Coronary artery (tissue), 2 donors: ENCODE measurements around the gene PYGB.
A peak's percentile ranks its signal among the peaks of the same experiment; 100 is the strongest.
"Not testable (repeated sequence)": the region's sequence is repeated elsewhere in the genome, so short reads cannot be mapped to it uniquely, and the experiment has no call there.

Source experiments
- DNase-seq: peaks from one replicate; pipeline ENCODE4 v3.0.0-alpha.2; 2017; ENCODE audit warnings: low spot score
- H3K27ac ChIP-seq, 2 donors: fragments of 200-600 bp; sonication (generic); one replicate each; pipeline ENCODE4 v1.5.1; 2016 to 2019
- H3K4me3 ChIP-seq: fragments of 200-600 bp; sonication (generic); 2 replicates; pipeline ENCODE4 v1.5.1; 2016; ENCODE audit warnings: mild to moderate bottlenecking, moderate library complexity
- TF ChIP-seq, protein P1 (sequence below): fragments of 200-600 bp; sonication (generic); IDR thresholded peaks from one replicate; pipeline ENCODE4 v1.5.1; 2019; ENCODE audit warnings: antibody characterized with exemption

The PYGB gene

DNA sequence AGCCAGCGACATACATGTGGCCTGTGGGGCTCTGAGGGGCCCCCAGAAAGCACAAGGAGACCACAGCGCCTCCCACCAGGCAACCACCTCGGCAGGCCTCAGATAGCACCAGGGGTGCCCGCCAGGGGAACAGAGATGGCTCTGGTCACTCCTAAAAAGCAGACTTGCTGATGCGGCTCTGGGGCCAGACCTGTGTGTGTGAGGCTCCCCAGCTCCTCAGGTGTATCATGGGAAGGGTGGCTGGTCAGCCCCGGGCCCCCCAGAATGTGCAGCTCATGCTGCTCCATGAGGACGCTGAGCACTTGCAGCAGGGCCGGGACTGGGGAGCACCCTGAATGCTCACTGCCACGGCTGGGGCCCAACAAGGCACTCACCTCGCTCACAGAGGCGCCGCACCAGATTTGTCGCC, 60.2 kb downstream of the PYGB start:
- no peak for DNase-seq
- peak overlapping the region in 1 of 2 donors; percentile 88 for H3K27ac ChIP-seq
- no peak overlapping the region for H3K4me3 ChIP-seq
- TF ChIP-seq, protein P1, sequence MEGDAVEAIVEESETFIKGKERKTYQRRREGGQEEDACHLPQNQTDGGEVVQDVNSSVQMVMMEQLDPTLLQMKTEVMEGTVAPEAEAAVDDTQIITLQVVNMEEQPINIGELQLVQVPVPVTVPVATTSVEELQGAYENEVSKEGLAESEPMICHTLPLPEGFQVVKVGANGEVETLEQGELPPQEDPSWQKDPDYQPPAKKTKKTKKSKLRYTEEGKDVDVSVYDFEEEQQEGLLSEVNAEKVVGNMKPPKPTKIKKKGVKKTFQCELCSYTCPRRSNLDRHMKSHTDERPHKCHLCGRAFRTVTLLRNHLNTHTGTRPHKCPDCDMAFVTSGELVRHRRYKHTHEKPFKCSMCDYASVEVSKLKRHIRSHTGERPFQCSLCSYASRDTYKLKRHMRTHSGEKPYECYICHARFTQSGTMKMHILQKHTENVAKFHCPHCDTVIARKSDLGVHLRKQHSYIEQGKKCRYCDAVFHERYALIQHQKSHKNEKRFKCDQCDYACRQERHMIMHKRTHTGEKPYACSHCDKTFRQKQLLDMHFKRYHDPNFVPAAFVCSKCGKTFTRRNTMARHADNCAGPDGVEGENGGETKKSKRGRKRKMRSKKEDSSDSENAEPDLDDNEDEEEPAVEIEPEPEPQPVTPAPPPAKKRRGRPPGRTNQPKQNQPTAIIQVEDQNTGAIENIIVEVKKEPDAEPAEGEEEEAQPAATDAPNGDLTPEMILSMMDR, result no peak

DNA sequence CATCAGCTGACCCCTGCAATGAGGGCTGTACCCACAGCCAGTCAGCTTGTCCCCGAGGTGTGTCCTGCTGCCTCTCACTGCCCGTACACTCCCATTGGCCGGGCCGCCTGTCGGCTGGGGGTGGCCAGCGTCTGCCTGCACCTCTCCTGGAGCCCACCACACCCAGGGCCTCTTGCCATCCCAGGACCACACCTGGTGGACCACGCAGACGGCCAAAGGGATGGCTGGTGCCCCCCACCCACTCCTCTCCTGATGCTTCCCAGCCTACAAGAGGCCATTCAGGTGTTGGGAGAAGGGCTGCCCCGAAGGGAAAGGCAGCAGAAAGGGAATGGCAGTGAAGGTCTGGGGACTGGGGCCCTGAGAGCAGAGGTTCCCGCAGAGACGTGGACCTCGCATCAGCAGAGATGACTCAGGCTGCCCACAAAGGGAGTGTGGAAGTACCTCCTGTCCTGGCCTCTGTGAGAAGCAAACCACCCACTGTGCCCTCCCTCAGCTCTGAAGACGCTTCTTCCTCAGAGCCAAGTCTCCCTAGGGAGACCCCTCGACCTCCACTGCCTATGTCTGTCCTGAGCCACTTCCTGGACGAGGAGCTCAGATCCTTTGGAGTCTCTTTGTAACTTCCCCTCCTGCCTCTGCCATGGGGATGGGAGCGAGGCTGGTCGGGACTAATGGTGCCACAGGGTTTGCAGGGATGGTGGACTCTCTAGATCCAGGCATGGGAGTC, 60.9 kb downstream of the PYGB start:
- no peak for DNase-seq
- TF ChIP-seq, protein P1, result no peak
- Histone ChIP-seq H3K27ac (peak overlapping the region in 1 of 2 donors; percentile 88), H3K4me3 (no peak overlapping the region)

DNA sequence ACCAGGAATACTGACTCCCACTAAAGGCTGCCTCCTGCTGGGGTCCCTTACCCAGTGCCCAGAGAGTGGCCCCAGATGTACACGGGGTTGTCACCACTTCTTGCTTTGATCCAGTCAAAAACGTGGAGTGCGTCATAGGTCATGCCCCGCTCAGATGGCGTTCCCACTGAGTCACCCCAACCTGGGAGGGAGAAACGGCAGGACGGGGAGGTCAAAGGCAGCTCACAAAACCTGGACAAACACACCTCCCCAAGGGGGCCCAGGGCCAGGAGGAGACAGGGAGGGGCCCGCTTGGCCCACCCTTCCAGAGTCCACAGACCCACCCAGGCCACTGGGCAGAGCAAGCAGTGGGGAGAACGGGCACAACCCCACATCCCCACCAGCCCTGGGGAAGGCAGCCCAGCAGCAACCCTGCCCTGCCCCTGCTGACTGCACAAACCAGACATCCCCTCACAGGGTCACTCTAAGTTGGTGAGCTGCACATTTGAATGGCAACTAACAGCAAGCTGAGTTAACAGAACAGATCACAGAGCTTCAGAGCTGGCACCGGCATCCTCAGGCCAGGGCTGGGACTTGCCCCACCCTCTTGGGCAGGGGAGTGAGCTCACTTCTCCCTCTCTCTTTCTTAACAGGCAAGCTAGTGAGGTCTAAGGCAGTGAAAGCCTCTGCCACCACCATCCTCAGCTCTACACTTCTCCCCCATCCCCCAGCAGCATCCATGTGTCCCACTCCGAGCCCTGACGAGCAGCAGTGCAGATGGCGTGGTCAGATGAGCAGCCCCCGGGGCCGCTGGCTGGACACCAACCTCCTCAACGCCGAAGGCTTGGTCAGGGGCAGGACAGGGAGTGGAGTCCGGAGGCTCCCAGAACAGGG, 61.7 kb downstream of the PYGB start:
- H3K4me3 ChIP-seq, result peak overlapping the region; percentile 49

DNA sequence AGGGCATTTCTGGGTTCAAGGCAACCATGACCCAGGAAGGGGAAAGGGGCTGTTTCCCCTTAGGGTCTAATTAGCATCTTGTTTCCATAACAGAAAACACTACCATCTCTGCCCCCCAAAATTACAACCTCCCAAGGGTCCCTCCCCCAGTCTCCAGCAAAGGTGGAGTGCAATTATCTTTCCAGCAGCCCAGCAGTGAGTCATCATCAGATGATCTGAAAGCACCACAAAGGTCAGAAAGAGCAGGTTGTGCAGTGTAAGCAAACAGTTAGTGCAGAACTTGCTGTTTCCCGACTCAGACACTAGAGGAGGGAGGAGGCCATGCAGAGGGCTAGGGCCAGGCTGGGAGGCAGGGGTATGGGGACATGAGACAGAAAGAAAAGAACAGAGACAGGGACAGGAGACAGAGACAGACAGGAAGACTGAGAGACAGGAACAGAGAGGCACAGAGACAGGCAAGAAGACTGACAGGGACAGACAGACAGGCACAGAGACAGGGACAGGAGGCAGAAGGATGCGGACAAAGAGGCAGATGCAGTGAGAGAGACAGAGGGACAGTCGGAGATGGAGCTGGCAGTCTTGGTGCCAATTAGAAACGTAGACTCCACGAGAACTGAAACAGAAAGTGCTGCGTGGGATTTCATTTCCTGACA, 62.5 kb downstream of the PYGB start:
- no peak for DNase-seq
- Histone ChIP-seq H3K4me3 (peak overlapping the region; percentile 49), H3K27ac (peak overlapping the region; percentile 8 to 88)
- TF ChIP-seq, protein P1, result no peak

More for the DNA sequence above, 61.7 kb downstream of the PYGB start:
- peak overlapping the region; percentile 8 to 88 for H3K27ac ChIP-seq
- no peak for DNase-seq
- TF ChIP-seq, protein P1, result no peak

DNA sequence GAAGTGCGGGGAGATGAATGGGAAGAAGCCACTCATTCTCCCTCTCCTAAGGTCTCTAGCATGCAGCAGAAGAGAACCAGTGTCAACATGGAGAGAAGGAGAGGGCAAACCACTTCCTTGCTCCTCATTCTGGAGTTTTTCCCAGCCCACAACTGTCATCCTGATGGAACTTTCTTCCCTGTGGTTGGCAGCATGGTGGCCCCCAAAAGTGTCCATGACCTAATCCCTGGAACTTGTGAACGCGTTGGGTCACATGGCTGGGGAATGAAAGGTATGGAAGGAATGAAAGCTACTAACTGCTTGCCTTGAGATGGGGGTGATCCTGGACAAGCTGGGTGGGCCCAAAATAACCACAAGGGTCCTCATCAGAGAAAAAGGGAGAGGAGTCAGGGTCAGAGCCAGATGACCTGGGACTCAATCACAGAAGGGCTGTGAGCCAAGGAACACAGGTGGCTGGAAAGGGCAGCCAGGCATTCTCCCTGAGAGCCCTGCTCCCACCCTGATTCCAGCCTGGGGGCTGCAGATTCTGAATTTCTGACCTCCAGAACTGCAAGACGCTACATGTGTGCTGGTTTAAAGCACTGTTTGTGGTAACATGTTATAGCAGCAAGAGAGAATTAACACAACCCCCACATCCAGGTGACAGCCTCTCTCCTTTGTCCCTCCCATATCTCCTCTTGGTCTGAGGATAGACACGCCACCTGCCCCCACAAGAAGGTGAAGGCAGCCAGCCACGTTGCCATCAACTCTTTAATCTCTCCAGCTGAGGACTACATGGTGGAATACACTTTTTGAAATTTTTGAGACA, 63.2 kb downstream of the PYGB start:
- no peak for DNase-seq
- peak overlapping the region; percentile 49 for H3K4me3 ChIP-seq
- H3K27ac ChIP-seq, result peak overlapping the region; percentile 8 to 88
- TF ChIP-seq, protein P1, result no peak

DNA sequence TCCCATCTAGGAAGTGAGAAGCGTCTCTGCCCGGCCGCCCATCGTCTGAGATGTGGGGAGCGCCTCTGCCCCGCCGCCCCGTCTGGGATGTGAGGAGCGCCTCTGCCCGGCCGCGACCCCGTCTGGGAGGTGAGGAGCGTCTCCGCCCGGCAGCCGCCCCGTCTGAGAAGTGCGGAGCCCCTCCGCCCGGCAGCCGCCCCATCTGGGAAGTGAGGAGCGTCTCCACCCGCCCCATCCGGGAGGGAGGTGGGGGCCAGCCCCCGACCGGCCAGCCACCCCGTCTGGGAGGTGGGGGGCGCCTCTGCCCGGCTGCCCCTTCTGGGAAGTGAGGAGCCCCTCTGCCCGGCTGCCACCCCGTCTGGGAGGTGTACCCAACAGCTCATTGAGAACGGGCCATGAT, 64.8 kb downstream of the PYGB start:
- DNase-seq, H3K27ac ChIP-seq, H3K4me3 ChIP-seq: not testable (repeated sequence)
